GM12891 (cell line): ENCODE data around the gene JAK2.

Experiments
- PAX5 ChIP-seq: IDR thresholded peaks from 2 replicates; pipeline ENCODE4 v1.6.1; 2011; ENCODE audit warnings: low read length, moderate library complexity, mild to moderate bottlenecking; ENCODE audit not compliant: insufficient read depth, severe bottlenecking
- POLR2A ChIP-seq: IDR thresholded peaks from 2 replicates; pipeline ENCODE4 v1.6.1; 2011; ENCODE audit warnings: low read depth, low read length, control low read depth
- POLR2AphosphoS5 ChIP-seq: IDR thresholded peaks from 2 replicates; pipeline ENCODE4 v1.6.1; 2011; ENCODE audit warnings: low read depth, low read length, control low read depth
- POU2F2 ChIP-seq: IDR thresholded peaks from 2 replicates; pipeline ENCODE4 v1.6.1; 2011; ENCODE audit warnings: low read depth, mild to moderate bottlenecking, control low read depth, low read length, moderate library complexity
- TAF1 ChIP-seq: IDR thresholded peaks from 2 replicates; pipeline ENCODE4 v1.6.1; 2011; ENCODE audit warnings: low read depth, low read length, control low read depth

- TF ChIP-seq POLR2A = no peak
- TF ChIP-seq POLR2AphosphoS5 = no peak
- TF ChIP-seq TAF1 = no peak
- no peak for TF ChIP-seq PAX5
- TF ChIP-seq POU2F2 = no peak
These were observed 47.6 kb upstream of the JAK2 start for GRCh38 chr9:4937446-4937845.
